ENCODE data around the gene UQCC5.

Gene UQCC5

DNA sequence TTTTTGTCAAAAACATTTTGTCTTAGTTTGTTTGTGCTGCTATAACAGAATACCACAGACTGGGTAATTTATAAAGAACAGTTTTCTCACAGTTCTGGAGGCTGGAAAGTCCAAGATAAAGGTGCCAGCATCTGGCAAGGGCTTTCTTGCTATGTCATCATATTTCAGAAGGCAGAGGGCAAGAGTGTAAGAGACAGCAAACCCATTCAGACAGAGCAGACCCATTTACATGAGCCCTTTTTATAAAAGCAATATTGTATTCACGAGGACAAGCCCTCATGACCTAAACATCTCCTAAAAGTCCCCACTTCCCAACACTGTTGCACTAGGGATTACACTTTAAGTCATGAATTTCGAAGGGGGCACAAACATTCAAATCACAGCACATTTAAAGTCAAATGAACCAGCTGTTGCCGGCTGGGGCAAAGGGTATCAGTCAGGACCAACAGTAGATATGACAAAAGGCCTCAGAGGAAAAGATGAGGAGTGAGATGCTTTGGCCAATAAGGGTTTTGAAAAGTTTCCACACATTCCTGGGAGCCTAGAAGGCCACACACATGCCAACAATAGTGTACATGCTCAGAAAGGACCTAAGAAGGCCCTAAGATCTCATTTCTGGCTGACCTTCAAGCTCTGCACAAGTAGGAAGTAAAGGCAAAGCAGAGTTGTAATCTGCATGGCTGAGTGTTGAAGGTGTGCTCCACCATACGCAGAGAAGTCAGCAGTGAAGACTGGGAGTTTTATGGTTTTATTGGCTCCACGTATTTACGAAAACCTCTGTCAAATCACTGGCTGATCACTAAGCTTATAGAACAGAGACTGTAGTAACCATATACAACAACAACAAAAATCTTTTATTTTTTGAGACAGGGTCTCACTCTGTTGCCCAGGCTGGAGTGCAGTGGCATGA is 37.9 kb downstream of the UQCC5 start:
- DNase-seq = no peak
